Thoracic aorta (tissue), 2 donors: ENCODE data around the gene TIAM2. TPM values are rescaled to one million over a fixed set of nuclear protein-coding genes. Genes with fewer than 3 reads are reported as not detected.

ENCODE experiments used
- ATAC-seq: fragments of 150-250 bp; one replicate; pipeline ENCODE4 v1.8.0; 2017; ENCODE audit warnings: low read depth; ENCODE audit not compliant: insufficient number of reproducible peaks, low FRiP score
- DNase-seq: peaks from one replicate; pipeline ENCODE4 v3.0.0-alpha.2; 2020; ENCODE audit warnings: low spot score
- H3K27ac ChIP-seq, 2 donors: fragments of 200-600 bp; sonication (generic); 1 replicate in 1 of 2; 2 replicates in 1 of 2; pipeline ENCODE4 v1.5.1; 2016; ENCODE audit warnings: mild to moderate bottlenecking in 2 of 2, moderate library complexity in 2 of 2
- H3K27me3 ChIP-seq: fragments of 200-600 bp; sonication (generic); replicated peaks from 2 replicates; pipeline ENCODE4 v1.6.0; 2016; ENCODE audit warnings: mild to moderate bottlenecking; ENCODE audit not compliant: insufficient read depth
- H3K36me3 ChIP-seq: fragments of 200-600 bp; sonication (generic); one replicate; pipeline ENCODE4 v1.5.1; 2016
- H3K4me1 ChIP-seq, 2 donors: fragments of 200-600 bp; sonication (generic); 1 replicate in 1 of 2; 2 replicates in 1 of 2; pipeline versions ENCODE4 v1.5.1 to v1.6.0; 2016; ENCODE audit warnings: low read depth in 2 of 2, mild to moderate bottlenecking in 1 of 2; ENCODE audit not compliant: control insufficient read depth in 1 of 2
- H3K4me3 ChIP-seq: fragments of 200-600 bp; sonication (generic); 2 replicates; pipeline ENCODE4 v1.5.1; 2016; ENCODE audit warnings: mild to moderate bottlenecking
- H3K9me3 ChIP-seq: fragments of 200-600 bp; sonication (generic); 2 replicates; pipeline ENCODE4 v1.5.1; 2016
- total RNA-seq, 2 donors: library from RNA; depleted of rRNA; stranded (reverse); fragments of >200 nt; gene quantifications; one replicate each; pipeline versions ENCODE4 v1.1.0 to v1.2.3, GENCODE V29; 2016
- TF ChIP-seq, protein P1 (sequence below): fragments of 200-600 bp; sonication (generic); IDR thresholded peaks from one replicate; pipeline ENCODE4 v1.5.1; 2019; ENCODE audit warnings: antibody characterized with exemption

TIAM2 gene
- total RNA-seq, 2 donors from 2014 or later = 17.8 to 22.1 TPM

DNA sequence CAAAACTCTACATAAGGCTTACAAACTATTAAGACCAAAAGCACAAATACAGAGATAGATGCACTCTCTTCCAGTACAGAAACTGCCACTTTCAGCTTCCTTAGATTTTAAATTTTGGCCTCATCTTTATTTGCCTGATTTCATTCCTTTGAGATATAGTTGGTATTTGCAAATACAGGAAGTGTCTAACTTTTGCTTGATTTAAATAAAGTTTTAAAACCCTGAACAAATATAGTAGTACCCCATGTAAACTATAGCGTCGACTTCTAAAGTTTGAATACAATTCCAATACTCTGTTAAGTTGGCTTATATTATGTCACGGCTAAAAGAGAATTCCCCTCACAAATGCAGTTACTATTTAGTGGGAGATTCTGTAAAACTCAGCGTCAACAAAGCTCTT is 267.5 kb downstream of the TIAM2 start:
- H3K27ac ChIP-seq = no peak overlapping the region
- no peaks in the 10 kb centered on the region for H3K9me3 ChIP-seq
- H3K27me3 ChIP-seq = no peaks in the 10 kb centered on the region
- ATAC-seq (no peak), DNase-seq (no peak)
- TF ChIP-seq, protein P1, sequence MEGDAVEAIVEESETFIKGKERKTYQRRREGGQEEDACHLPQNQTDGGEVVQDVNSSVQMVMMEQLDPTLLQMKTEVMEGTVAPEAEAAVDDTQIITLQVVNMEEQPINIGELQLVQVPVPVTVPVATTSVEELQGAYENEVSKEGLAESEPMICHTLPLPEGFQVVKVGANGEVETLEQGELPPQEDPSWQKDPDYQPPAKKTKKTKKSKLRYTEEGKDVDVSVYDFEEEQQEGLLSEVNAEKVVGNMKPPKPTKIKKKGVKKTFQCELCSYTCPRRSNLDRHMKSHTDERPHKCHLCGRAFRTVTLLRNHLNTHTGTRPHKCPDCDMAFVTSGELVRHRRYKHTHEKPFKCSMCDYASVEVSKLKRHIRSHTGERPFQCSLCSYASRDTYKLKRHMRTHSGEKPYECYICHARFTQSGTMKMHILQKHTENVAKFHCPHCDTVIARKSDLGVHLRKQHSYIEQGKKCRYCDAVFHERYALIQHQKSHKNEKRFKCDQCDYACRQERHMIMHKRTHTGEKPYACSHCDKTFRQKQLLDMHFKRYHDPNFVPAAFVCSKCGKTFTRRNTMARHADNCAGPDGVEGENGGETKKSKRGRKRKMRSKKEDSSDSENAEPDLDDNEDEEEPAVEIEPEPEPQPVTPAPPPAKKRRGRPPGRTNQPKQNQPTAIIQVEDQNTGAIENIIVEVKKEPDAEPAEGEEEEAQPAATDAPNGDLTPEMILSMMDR = no peak
- no peak overlapping the region for H3K4me3 ChIP-seq
- no peaks in the 10 kb centered on the region for H3K4me1 ChIP-seq
- H3K36me3 ChIP-seq = peaks cover 7% of the 10 kb centered on the region

DNA sequence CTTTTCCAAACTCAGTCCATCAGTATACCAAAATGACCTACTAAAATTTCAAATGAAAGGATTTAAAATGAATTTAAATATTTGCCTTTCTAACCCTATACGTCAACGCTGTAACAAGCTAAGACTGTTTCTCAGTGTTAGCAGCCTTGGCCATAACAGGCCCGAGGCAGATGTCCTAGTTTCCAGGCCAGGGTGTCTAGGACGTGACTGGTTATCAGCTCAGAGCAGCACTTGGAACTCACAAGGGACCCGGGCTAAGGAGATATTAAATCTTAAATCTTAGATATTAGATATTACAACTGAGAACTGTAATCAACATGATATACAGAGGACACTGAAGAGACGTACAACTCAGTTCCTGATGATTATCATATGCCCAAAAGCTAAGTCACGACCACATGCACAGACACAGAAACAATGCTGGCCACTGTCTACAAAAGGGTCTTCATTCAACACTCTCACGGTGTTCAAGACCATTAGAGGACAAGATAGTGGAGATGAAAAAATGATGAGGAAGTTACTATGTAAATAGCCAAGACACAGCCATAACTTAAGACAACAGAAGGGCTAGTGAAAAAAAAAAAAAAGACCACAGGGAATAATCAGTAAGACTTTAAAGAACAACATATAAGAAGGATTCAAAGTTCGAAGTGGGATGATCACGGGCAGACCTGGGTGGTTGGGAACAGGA is 268.4 kb downstream of the TIAM2 start, which contains the start of gene CLDN20:
CLDN20 (plus strand) TSS at position 641 of the 691 bp plus-strand sequence. CDS start 11,707 bp downstream, outside the sequence.
- Histone ChIP-seq H3K36me3 (peaks cover 7% of the 10 kb centered on the region), H3K27me3 (no peaks in the 10 kb centered on the region), H3K27ac (no peak within 1 kb of the TSS), H3K4me1 (no peaks in the 10 kb centered on the region), H3K4me3 (no peak within 1 kb of the TSS), H3K9me3 (no peaks in the 10 kb centered on the region)
- ATAC-seq (no peak), DNase-seq (no peak)
- TF ChIP-seq, protein P1 = no peak

DNA sequence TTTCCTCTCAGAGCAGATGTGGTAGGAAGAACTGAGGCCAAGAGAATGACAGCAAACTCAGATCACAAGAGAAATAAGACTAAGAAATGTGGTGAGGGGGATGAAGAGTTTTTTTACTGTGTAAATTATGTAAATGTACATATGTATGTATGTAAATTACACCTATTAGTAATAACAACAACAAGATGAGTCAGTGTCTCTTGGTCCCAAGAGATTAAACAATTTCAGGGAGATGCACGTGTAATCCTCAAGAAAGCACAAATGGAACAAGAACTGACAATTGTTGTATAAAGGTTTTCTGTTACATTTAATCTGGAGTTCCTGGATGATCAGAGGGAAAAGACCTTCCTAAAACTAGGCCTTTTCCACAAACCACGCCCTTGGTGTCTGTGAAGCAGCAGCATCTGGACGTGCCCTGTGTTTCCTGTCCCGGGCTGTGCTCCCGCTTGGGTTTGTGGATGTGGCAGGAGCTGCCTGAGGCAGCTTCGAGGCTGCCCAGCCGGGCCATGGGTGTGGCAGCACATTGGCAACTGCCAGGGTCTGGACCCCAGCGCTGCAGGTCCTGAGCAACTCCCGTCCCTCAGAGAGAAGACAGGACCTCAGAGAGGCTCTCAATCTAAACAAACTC is 269.7 kb downstream of the TIAM2 start:
- no peaks in the 10 kb centered on the region for H3K4me1 ChIP-seq
- TF ChIP-seq, protein P1 = no peak
- no peaks in the 10 kb centered on the region for H3K27me3 ChIP-seq
- no peak overlapping the region for H3K4me3 ChIP-seq
- H3K27ac ChIP-seq = no peak overlapping the region
- peaks cover 5% of the 10 kb centered on the region for H3K36me3 ChIP-seq
- ATAC-seq (no peak), DNase-seq (no peak)
- H3K9me3 ChIP-seq = no peaks in the 10 kb centered on the region

DNA sequence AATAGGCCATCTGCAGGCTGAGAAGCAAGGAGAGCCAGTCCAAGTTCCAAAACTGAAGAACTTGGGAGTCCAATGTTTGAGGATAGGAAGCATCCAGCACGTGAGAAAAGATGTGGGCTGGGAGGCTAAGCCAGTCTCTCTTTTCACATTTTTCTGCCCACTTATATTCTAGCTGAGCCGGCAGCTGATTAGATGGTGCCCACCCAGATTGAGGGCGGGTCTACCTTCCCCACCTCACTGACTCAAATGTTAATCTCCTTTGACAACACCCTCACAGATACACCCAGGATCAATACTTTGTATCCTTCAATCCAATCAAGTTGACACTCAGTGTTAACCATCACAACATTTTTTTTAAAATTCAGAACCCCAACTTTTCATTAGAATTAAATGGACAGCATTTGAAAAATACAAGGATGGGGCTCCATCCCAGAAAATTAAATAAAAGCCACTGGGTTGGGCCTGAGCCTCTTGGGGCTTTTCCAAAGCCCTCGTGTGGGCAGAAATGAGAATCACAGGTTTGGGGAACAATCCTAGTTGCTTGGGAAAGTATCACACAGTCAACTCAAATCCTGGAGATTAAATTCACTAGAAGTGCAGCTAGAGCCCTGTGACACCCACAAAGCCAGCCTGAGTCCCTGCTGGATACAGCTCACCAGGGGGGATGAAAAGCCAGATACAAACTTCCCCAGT is 270.9 kb downstream of the TIAM2 start:
- Histone ChIP-seq H3K9me3 (no peaks in the 10 kb centered on the region), H3K36me3 (no peaks in the 10 kb centered on the region), H3K27me3 (no peaks in the 10 kb centered on the region), H3K4me1 (no peaks in the 10 kb centered on the region), H3K27ac (no peak overlapping the region), H3K4me3 (no peak overlapping the region)
- TF ChIP-seq, protein P1 = no peak
- DNase-seq (no peak), ATAC-seq (no peak)

DNA sequence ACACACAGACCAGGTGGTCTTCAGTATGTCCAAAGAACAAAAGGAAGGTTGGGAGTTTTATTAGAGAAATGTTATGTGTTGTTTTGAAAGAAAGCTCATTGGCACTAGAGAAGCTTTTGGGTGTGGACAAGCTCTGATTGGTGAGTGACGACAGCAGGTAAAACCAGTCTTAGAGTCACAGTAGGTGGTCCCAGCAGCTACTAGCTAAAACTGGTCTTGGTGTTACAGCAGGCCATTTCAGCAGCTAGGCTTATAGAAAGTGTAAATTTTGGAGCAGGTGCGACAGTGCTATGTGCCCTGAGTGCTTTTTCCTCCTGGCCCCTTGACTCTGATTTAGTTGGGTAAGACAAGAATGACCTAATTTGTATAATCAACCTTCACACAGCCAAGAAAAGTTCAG is 272.3 kb downstream of the TIAM2 start:
- Histone ChIP-seq H3K9me3 (no peaks in the 10 kb centered on the region), H3K4me1 (peaks cover 3 to 7% of the 10 kb centered on the region in 2 donors), H3K27ac (no peak overlapping the region), H3K36me3 (no peaks in the 10 kb centered on the region), H3K27me3 (no peaks in the 10 kb centered on the region), H3K4me3 (no peak overlapping the region)
- no peak for DNase-seq
- TF ChIP-seq, protein P1 = no peak
- ATAC-seq = no peak
